ENCODE results near the gene GLMP. TPM values are rescaled to one million over a fixed set of nuclear protein-coding genes. Genes with fewer than 3 reads are reported as not detected.

Gene GLMP
- total and polyA plus RNA-seq, 2 donors (not counting 3 experiments of a cell fraction or from before 2014, with no cell fraction given), result 84.3 to 109 TPM

- TF ChIP-seq GATA2 (IDR thresholded peaks at IDR 0.05; ENCODE audit: insufficient read depth, insufficient read length, low read depth, low read length) (no peak), CTCF (IDR thresholded peaks at IDR 0.05; ENCODE audit: extremely low read depth in 1 of 2, insufficient read depth in 1 of 2, low read depth in 1 of 2, low read length in 2 of 2) (no peak), FOS (IDR thresholded peaks at IDR 0.05; ENCODE audit: borderline replicate concordance, insufficient read depth, low read length) (no peak), POLR2AphosphoS5 (IDR thresholded peaks at IDR 0.05; ENCODE audit: insufficient read depth, low read depth, low read length) (no peak), JUN (IDR thresholded peaks at IDR 0.05; ENCODE audit: borderline replicate concordance, insufficient read depth, insufficient read length, low read depth) (no peak), EZH2 (IDR thresholded peaks at IDR 0.05; ENCODE audit: borderline replicate concordance, low read depth, low read length, severe bottlenecking) (no peak), MYC (IDR thresholded peaks at IDR 0.05; ENCODE audit: low read depth, low read length) (no peak), POLR2A (IDR thresholded peaks at IDR 0.05; ENCODE audit: low read depth, low read length) (no peak)
- TF ChIP-seq, protein P1, sequence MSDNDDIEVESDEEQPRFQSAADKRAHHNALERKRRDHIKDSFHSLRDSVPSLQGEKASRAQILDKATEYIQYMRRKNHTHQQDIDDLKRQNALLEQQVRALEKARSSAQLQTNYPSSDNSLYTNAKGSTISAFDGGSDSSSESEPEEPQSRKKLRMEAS (IDR thresholded peaks at IDR 0.05; ENCODE audit: insufficient read depth, insufficient read length), result no peak
- H4K20me1 ChIP-seq (replicated peaks; ENCODE audit: control insufficient read depth, extremely low read depth, insufficient read depth, low read length), result no peaks in the 10 kb centered on the region
- FAIRE-seq (no peak), DNase-seq (ENCODE audit: low read depth, low spot score) (no peak)
- dilution Hi-C loops (cut with MboI; ENCODE audit: extremely low pct_ligation_motif_present, low sequenced_read_pairs), result no loop called here
- no peak overlapping the region for H3K27ac ChIP-seq (ENCODE audit: insufficient read depth, low read depth, low read length)
- no peaks in the 10 kb centered on the region for H3K36me3 ChIP-seq (ENCODE audit: control insufficient read depth in 2 of 2, extremely low read depth in 1 of 2, insufficient read depth in 2 of 2, low read length in 2 of 2)
- no peak overlapping the region for H2AFZ ChIP-seq (ENCODE audit: low read depth, low read length)
- no peaks in the 10 kb centered on the region for H3K9me3 ChIP-seq (replicated peaks; ENCODE audit: control insufficient read depth, insufficient read depth, low read length)
- H3K27me3 ChIP-seq (ENCODE audit: control insufficient read depth in 2 of 2, insufficient read depth in 2 of 2, low read length in 2 of 2), result peaks cover 17 to 23% of the 10 kb centered on the region in 2 experiments
- H3K9ac ChIP-seq (replicated peaks; ENCODE audit: extremely low read depth, insufficient read depth, low read length), result no peak overlapping the region
- H3K79me2 ChIP-seq (ENCODE audit: control insufficient read depth, insufficient read depth, low read length), result peaks cover 7% of the 10 kb centered on the region
- H3K4me3 ChIP-seq (replicated peaks in 1 of 3; ENCODE audit: insufficient read depth in 1 of 3, low read depth in 1 of 3, low read length in 3 of 3), result no peak overlapping the region
- CTCF ChIA-PET, result interaction anchor here (1.8 to 2.6 kb wide), 2 partner anchors 17 to 43 kb away, joined by 6 to 7 read pairs; no protein-coding TSS in a partner anchor
- no peak overlapping the region for H3K4me2 ChIP-seq (ENCODE audit: insufficient read depth, low read length)
- POLR2A ChIA-PET, result no interaction called here
- no peaks in the 10 kb centered on the region for H3K4me1 ChIP-seq (ENCODE audit: control insufficient read depth, extremely low read depth, insufficient read depth, low read length)
- H3K9me1 ChIP-seq (replicated peaks; ENCODE audit: control insufficient read depth, extremely low read depth, insufficient read depth, low read length), result no peaks in the 10 kb centered on the region
- intact Hi-C loops (cut with micrococcal nuclease), result no loop called here
- BruUV-seq (replicated peaks), result no TSS peak
Observed at GRCh38 chr1:156342166-156342955, 46.9 kb upstream of the GLMP start.

All from endothelial cell of umbilical vein (primary cell).